Vagina (tissue), 2 donors: ENCODE measurements around the gene CASP10.

Experiments used
- CTCF ChIP-seq, 3 experiments: fragments of 450-650 bp in 2 of 3; fragments of 200-600 bp in 1 of 3; sonication (generic) in 1 of 3; IDR thresholded peaks; one replicate each; pipeline ENCODE4 v1.5.1; 2017 to 2019; ENCODE audit warnings: antibody characterized with exemption in 3 of 3, mild to moderate bottlenecking in 2 of 3, moderate library complexity in 2 of 3
- POLR2A ChIP-seq, 2 donors: fragments of 450-650 bp; IDR thresholded peaks; one replicate each; pipeline ENCODE4 v1.6.1; 2017; ENCODE audit warnings: antibody characterized with exemption in 2 of 2, mild to moderate bottlenecking in 2 of 2, moderate library complexity in 2 of 2

GRCh38 chr2:201260302-201260800 lies 77.4 kb downstream of the CASP10 start, which contains the start of gene CASP8:
- TF ChIP-seq CTCF (IDR thresholded peaks at IDR 0.05) (no peak), POLR2A (IDR thresholded peaks at IDR 0.05) (no peak)
